ENCODE data around the gene TFCP2.

DNA sequence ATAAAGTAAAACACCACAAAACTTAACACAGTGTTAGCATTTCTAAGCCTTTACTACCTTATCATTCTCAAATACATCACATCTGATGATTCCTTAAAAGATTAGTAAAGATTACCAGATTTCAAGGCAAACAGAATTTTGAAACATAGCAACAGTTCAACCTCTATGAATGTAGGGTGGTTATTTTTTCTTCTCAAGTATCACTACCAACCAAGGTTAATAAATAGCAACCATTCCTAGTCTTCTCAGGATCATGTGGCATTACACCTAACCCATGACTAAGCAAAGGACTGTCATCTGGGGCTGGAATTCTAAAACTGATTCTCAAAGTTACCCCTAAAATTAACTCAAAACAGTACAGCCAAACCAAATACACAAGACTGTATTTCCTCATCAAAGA lies 50.1 kb downstream of the TFCP2 start:
- no peak for TF ChIP-seq SIN3A (IDR thresholded peaks at IDR 0.05; ENCODE audit: borderline replicate concordance, insufficient read depth, low read length)
- TF ChIP-seq POLR2AphosphoS5 (IDR thresholded peaks at IDR 0.05; ENCODE audit: low read depth, low read length): no peak
- TF ChIP-seq, protein P1, sequence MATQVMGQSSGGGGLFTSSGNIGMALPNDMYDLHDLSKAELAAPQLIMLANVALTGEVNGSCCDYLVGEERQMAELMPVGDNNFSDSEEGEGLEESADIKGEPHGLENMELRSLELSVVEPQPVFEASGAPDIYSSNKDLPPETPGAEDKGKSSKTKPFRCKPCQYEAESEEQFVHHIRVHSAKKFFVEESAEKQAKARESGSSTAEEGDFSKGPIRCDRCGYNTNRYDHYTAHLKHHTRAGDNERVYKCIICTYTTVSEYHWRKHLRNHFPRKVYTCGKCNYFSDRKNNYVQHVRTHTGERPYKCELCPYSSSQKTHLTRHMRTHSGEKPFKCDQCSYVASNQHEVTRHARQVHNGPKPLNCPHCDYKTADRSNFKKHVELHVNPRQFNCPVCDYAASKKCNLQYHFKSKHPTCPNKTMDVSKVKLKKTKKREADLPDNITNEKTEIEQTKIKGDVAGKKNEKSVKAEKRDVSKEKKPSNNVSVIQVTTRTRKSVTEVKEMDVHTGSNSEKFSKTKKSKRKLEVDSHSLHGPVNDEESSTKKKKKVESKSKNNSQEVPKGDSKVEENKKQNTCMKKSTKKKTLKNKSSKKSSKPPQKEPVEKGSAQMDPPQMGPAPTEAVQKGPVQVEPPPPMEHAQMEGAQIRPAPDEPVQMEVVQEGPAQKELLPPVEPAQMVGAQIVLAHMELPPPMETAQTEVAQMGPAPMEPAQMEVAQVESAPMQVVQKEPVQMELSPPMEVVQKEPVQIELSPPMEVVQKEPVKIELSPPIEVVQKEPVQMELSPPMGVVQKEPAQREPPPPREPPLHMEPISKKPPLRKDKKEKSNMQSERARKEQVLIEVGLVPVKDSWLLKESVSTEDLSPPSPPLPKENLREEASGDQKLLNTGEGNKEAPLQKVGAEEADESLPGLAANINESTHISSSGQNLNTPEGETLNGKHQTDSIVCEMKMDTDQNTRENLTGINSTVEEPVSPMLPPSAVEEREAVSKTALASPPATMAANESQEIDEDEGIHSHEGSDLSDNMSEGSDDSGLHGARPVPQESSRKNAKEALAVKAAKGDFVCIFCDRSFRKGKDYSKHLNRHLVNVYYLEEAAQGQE (IDR thresholded peaks at IDR 0.05; ENCODE audit: insufficient read depth in 1 of 2, low read depth in 2 of 2, low read length in 2 of 2): no peak
- TF ChIP-seq TAF1 (IDR thresholded peaks at IDR 0.05; ENCODE audit: borderline replicate concordance, insufficient read depth, low read length): no peak

All from PFSK-1 (cell line).